Lower lobe of right lung (tissue), 2 donors: ENCODE results near the gene TBC1D24. TPM values are rescaled to one million over a fixed set of nuclear protein-coding genes. Genes with fewer than 3 reads are reported as not detected.

Experiments used
- ATAC-seq, 2 donors: fragments of 200-7000 bp; cut with Tn5 transposase; one replicate each; pipeline ENCODE4 v1.9.1; 2020 to 2022; ENCODE audit warnings: mild to moderate bottlenecking in 2 of 2, moderate library complexity in 2 of 2
- DNase-seq: peaks from one replicate; pipeline ENCODE4 v3.0.0-alpha.2; 2020
- H3K27ac ChIP-seq: fragments of 200-600 bp; one replicate; pipeline ENCODE4 v1.8.0; 2022
- H3K27me3 ChIP-seq: fragments of 200-600 bp; one replicate; pipeline ENCODE4 v1.8.0; 2022; ENCODE audit warnings: low read depth
- H3K36me3 ChIP-seq: fragments of 200-600 bp; one replicate; pipeline ENCODE4 v1.8.0; 2022; ENCODE audit warnings: mild to moderate bottlenecking
- H3K4me1 ChIP-seq: fragments of 200-600 bp; one replicate; pipeline ENCODE4 v1.8.0; 2022
- H3K4me3 ChIP-seq: fragments of 200-600 bp; one replicate; pipeline ENCODE4 v1.8.0; 2022; ENCODE audit warnings: mild to moderate bottlenecking
- H3K9me3 ChIP-seq: fragments of 200-600 bp; one replicate; pipeline ENCODE4 v1.8.0; 2022
- intact Hi-C: fragments of 100-400 bp; cut with DNase I; formaldehyde crosslinking; loops from one replicate; pipeline ENCODE4 v1.11.0; 2022
- total RNA-seq: library from RNA; stranded (reverse); fragmentation: NEBNext Ultra II Directional; extraction: Animal tissue kit (Norgen Biotek cat#: 25700); gene quantifications from one replicate; pipeline ENCODE4 v1.2.1, GENCODE V29; 2021
- TF ChIP-seq, protein P1 (sequence below): fragments of 200-600 bp; IDR thresholded peaks from one replicate; pipeline ENCODE4 v1.8.0; 2022; ENCODE audit warnings: antibody characterized with exemption, mild to moderate bottlenecking
- donor health status: DM: no; HTN: yes; CAD: no; lungs with severe emphysema.

TBC1D24 gene
- total RNA-seq, 1 donor from 2014 or later: 40.2 TPM

DNA sequence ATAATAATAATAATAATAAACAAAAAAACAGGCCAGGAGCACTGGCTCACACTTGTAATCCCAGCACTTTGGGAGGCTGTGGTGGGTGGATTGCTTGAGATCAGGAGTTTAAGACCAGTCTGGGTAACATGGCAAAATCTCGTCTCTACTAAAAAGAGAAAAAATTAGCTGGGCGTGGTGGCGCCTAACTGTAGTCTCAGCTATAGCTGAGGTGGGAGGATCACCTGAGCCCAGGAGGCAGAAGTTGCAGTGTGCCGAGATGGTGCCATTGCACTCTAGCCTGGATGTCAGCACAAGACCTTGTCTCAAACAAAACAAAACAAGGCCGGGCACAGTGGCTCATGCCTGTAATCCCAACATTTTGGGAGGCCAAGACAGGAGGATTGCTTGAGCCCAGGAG, 20.1 kb downstream of the TBC1D24 start:
- no peak for ATAC-seq
- TF ChIP-seq, protein P1, sequence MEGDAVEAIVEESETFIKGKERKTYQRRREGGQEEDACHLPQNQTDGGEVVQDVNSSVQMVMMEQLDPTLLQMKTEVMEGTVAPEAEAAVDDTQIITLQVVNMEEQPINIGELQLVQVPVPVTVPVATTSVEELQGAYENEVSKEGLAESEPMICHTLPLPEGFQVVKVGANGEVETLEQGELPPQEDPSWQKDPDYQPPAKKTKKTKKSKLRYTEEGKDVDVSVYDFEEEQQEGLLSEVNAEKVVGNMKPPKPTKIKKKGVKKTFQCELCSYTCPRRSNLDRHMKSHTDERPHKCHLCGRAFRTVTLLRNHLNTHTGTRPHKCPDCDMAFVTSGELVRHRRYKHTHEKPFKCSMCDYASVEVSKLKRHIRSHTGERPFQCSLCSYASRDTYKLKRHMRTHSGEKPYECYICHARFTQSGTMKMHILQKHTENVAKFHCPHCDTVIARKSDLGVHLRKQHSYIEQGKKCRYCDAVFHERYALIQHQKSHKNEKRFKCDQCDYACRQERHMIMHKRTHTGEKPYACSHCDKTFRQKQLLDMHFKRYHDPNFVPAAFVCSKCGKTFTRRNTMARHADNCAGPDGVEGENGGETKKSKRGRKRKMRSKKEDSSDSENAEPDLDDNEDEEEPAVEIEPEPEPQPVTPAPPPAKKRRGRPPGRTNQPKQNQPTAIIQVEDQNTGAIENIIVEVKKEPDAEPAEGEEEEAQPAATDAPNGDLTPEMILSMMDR: no peak
- no peak for DNase-seq
- Histone ChIP-seq H3K27ac (peak overlapping the region; percentile 24), H3K27me3 (no peaks in the 10 kb centered on the region), H3K4me3 (no peak overlapping the region), H3K36me3 (peaks cover 28% of the 10 kb centered on the region), H3K9me3 (no peaks in the 10 kb centered on the region), H3K4me1 (peaks cover 42% of the 10 kb centered on the region)
- intact Hi-C loops: no loop called here

DNA sequence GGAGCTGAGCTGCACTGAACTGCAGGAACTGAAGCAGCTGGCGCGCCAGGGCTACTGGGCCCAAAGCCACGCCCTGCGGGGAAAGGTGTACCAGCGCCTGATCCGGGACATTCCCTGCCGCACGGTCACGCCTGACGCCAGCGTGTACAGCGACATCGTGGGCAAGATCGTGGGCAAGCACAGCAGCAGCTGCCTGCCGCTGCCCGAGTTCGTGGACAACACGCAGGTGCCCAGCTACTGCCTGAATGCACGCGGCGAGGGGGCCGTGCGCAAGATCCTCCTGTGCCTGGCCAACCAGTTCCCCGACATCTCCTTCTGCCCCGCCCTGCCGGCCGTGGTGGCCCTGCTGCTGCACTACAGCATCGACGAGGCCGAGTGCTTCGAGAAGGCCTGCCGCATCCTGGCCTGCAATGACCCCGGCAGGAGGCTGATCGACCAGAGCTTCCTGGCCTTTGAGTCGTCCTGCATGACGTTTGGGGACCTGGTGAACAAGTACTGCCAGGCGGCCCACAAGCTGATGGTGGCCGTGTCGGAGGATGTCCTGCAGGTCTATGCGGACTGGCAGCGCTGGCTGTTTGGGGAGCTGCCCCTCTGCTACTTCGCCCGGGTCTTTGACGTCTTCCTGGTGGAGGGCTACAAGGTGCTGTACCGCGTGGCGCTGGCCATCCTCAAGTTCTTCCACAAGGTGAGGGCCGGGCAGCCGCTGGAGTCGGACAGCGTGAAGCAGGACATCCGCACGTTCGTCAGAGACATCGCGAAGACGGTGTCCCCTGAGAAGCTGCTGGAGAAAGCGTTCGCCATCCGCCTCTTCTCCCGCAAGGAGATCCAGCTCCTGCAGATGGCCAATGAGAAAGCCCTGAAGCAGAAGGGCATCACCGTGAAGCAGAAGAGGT, 21.5 kb downstream of the TBC1D24 start:
- intact Hi-C loops: no loop called here
- Histone ChIP-seq H3K36me3 (peaks cover 34% of the 10 kb centered on the region), H3K4me3 (no peak overlapping the region), H3K9me3 (no peaks in the 10 kb centered on the region), H3K27ac (no peak overlapping the region), H3K27me3 (no peaks in the 10 kb centered on the region), H3K4me1 (peaks cover 49% of the 10 kb centered on the region)
- no peak for DNase-seq
- ATAC-seq: no peak
- TF ChIP-seq, protein P1: no peak

DNA sequence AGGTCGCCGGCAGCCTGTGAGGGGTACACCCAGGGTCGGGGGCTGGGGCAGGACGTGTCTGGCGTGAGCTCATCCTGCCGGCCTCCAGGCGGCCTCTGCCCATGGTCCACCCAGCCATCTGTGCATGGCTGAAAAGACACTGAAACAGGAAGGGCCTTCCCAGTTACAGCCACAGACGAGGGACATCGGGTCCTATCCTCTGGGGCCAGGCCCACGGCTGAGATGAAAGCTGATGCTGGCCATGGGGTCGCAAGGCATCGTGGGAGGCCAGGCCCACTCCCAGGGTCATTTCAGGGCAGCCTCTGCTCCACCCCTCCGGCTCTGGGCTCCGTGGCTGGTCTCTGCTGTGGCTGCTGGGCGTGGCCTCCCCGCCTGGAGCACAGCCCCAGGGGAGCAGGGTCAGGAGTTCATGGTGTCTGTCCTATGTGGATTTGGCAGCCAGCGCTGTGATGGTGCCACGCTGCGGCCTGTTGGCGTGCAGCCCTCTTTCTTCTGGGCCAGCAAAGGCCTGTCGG, 22.2 kb downstream of the TBC1D24 start:
- H3K4me1 ChIP-seq: peaks cover 56% of the 10 kb centered on the region
- no peaks in the 10 kb centered on the region for H3K9me3 ChIP-seq
- peaks cover 34% of the 10 kb centered on the region for H3K36me3 ChIP-seq
- no peaks in the 10 kb centered on the region for H3K27me3 ChIP-seq
- intact Hi-C loops: no loop called here
- peak overlapping the region; percentile 32 for H3K27ac ChIP-seq
- no peak overlapping the region for H3K4me3 ChIP-seq
- TF ChIP-seq, protein P1: no peak
- DNase-seq: peak; percentile 70
- ATAC-seq: peak in 1 of 2 donors; percentile 19

DNA sequence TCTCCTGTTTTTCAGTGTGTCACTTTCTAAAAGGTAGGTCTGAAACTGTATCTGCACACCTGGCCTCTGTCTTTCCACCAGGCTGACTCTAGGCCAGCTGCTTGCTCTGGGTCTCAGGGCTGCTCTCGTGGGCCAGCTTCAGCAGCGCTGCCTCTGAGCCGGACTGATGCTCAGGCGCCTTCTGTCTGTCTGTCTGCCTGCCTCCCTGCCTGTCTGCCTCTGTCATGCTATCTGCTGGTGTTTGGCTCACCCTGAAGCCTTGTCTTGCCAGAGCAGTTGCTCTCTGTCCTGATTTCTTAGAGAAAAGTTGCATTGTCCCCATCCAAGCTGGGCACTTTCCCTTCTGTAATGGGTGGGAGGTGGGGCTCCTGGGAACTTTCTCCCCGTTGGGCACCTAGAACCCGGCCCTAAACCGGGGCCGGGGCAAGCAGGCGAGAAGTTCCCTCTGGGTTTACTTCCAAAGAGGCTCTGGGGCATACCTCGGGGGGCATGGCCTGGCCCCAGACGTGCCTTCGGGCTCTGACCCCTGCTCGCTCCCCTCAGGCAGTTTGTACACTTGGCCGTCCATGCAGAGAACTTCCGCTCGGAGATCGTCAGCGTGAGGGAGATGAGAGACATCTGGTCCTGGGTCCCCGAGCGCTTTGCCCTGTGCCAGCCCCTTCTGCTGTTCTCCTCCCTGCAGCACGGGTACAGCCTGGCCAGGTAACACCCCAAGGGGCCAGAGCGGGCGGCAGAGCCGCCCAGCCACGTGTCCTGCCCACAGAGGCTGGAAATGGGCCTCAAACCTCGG, 23.0 kb downstream of the TBC1D24 start:
- no peak for ATAC-seq
- H3K4me1 ChIP-seq: peaks cover 64% of the 10 kb centered on the region
- H3K27me3 ChIP-seq: no peaks in the 10 kb centered on the region
- DNase-seq: no peak
- intact Hi-C loops: no loop called here
- H3K9me3 ChIP-seq: no peaks in the 10 kb centered on the region
- no peak overlapping the region for H3K4me3 ChIP-seq
- H3K36me3 ChIP-seq: peaks cover 34% of the 10 kb centered on the region
- peak overlapping the region; percentile 32 for H3K27ac ChIP-seq
- TF ChIP-seq, protein P1: no peak

DNA sequence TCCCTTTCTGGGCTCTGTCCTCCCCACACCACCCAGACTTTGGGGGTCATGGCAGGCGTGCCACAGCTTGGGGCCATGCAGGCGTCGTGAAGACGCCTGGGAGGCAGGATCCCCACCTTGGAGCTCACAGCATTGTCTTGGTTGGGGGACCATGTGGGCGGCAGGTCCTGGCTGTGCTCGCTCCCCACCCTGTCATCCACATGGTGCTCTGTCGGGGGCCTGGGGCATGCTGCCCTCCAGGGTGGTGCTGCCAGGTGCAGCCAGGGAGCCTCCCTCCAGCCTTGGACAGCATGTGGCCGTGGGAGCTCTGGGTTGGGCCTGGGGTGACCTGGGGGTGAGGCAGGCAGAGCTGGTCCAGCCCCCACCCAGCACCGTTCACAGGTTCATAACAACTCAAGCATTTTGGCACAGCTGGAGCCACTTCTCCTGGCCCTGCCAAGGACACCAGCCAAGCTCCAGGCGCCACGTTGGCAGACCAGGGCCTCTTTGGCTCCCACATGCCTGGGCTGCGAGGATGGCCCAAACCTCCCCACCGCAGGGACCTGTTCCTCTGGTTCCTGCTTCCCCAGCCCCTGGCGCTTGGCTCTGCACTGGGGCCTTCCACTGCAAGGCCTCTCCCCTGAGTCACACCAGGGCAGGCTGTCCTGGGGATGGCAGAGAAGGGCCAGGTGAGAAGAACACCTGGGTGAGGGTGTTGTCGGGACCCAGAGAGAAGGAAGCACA, 23.8 kb downstream of the TBC1D24 start:
- intact Hi-C loops: no loop called here
- ATAC-seq: peak; percentile 40 to 50
- H3K4me3 ChIP-seq: no peak overlapping the region
- peaks cover 34% of the 10 kb centered on the region for H3K36me3 ChIP-seq
- TF ChIP-seq, protein P1: no peak
- peaks cover 70% of the 10 kb centered on the region for H3K4me1 ChIP-seq
- H3K9me3 ChIP-seq: no peaks in the 10 kb centered on the region
- DNase-seq: peak; percentile 85
- peak overlapping the region; percentile 32 for H3K27ac ChIP-seq
- no peaks in the 10 kb centered on the region for H3K27me3 ChIP-seq
